Stimulated activated naive B cell treated with anti-CD40 and anti-IgM and Interleukin-4, amounts not matched to agents 10 μg/mL and 1 μg/mL and 100 μg/mL, for 72 hours (primary cell): Measurements from ENCODE around the gene AOC3.
A peak's percentile ranks its signal among the peaks of the same experiment; 100 is the strongest.

Experiments
- ATAC-seq, 2 donors: fragments of 150-1000 bp; cut with Tn5 transposase; replicated peaks; 2 replicates each; pipeline ENCODE4 v1.10.0; 2021; ENCODE audit warnings: moderate library complexity in 1 of 2
- DNase-seq: peaks from one replicate; pipeline ENCODE4 v3.0.0; 2021
- H3K27ac Mint-ChIP-seq: one replicate; pipeline ENCODE4 v1.8.0; 2022; ENCODE audit warnings: mild to moderate bottlenecking, mixed read lengths
- H3K27me3 Mint-ChIP-seq, 2 donors: one replicate each; pipeline ENCODE4 v1.8.0; 2022; ENCODE audit warnings: mixed read lengths in 2 of 2
- H3K36me3 Mint-ChIP-seq, 2 donors: one replicate each; pipeline ENCODE4 v1.8.0; 2022; ENCODE audit warnings: mixed read lengths in 2 of 2, mild to moderate bottlenecking in 1 of 2
- H3K4me1 Mint-ChIP-seq, 2 donors: one replicate each; pipeline ENCODE4 v1.8.0; 2022; ENCODE audit warnings: mixed read lengths in 2 of 2, mild to moderate bottlenecking in 1 of 2
- H3K4me3 Mint-ChIP-seq, 2 donors: one replicate each; pipeline ENCODE4 v1.8.0; 2022; ENCODE audit warnings: mild to moderate bottlenecking in 2 of 2, mixed read lengths in 2 of 2, moderate library complexity in 1 of 2
- H3K9me3 Mint-ChIP-seq, 2 donors: one replicate each; pipeline ENCODE4 v1.8.0; 2022; ENCODE audit warnings: mixed read lengths in 2 of 2, mild to moderate bottlenecking in 1 of 2

AOC3 gene

DNA sequence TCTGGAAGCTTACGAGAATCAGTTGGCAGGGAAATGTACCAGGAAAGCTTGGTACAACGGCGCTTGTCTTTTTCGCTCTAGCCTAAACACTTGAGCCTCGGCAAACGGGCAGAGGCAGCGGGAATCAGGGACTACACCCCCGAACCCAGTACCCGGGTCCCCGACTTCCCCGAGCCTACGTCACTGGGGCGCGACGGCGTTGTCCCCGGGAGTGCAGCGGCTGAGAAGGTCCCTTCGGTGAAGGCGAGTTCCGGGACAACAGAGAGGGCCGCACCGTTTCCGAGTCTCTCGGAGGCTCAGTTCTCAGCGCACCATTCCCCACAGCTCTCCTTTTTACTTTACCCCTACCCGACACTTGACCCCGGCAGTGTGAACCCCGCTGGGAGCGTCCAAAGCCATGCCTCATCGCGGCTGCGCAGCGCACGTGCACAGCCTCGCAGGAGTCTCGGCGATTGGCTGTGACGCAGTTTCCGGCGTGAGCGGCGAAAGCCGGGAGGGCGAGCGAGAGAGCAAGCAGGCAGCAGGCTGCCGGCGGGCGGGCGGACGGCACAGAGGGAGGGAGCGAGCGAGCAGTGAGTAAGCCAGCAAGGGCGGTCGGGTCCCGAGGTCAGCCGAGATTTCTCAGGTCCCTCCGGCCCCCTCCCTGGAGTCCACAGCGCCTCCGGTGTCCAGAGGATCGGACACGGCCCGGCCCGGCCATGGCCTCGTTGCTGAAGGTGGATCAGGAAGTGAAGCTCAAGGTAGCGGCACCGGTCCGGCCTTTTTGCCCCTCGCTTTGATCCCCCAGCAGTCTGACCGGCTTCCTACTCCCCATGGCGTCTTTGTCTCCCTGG lies 17.8 kb upstream of the AOC3 start, which contains the start of gene PSME3:
Gene PSME3 (plus strand): TSS at position 464 of the 833 bp plus-strand sequence. CDS start 235 bp downstream, at position 699.
- Mint-ChIP-seq H3K4me1 (peaks cover 17 to 30% of the 10 kb centered on the region in 2 donors), H3K27ac (peak within 1 kb of the TSS; percentile 99), H3K27me3 (no peaks in the 10 kb centered on the region), H3K9me3 (no peaks in the 10 kb centered on the region), H3K36me3 (peaks cover 13 to 24% of the 10 kb centered on the region in 2 donors), H3K4me3 (peak within 1 kb of the TSS; percentile 94 to 97)
- peak; percentile 86 for DNase-seq
- ATAC-seq, result peak; percentile 92 to 94

- peaks cover 20 to 28% of the 10 kb centered on the region in 2 donors for H3K36me3 Mint-ChIP-seq
- peak overlapping the region; percentile 94 to 97 for H3K4me3 Mint-ChIP-seq
- ATAC-seq, result no peak
Measured at GRCh38 chr17:42833767-42834422, 17.1 kb upstream of the AOC3 start.

GRCh38 chr17:42835732-42836131 lies 15.3 kb upstream of the AOC3 start:
- H3K27ac Mint-ChIP-seq, result no peak overlapping the region
- H3K4me3 Mint-ChIP-seq, result no peak overlapping the region
- H3K9me3 Mint-ChIP-seq, result no peaks in the 10 kb centered on the region
- peaks cover 28 to 36% of the 10 kb centered on the region in 2 donors for H3K36me3 Mint-ChIP-seq
- H3K27me3 Mint-ChIP-seq, result no peaks in the 10 kb centered on the region
- peaks cover 17 to 35% of the 10 kb centered on the region in 2 donors for H3K4me1 Mint-ChIP-seq
- DNase-seq (no peak), ATAC-seq (no peak)

More at GRCh38 chr17:42833767-42834422, 17.1 kb upstream of the AOC3 start:
- H3K9me3 Mint-ChIP-seq, result no peaks in the 10 kb centered on the region
- peak overlapping the region; percentile 99 for H3K27ac Mint-ChIP-seq
- no peaks in the 10 kb centered on the region for H3K27me3 Mint-ChIP-seq
- DNase-seq, result no peak
- peaks cover 17 to 32% of the 10 kb centered on the region in 2 donors for H3K4me1 Mint-ChIP-seq

- H3K36me3 Mint-ChIP-seq, result peaks cover 53 to 56% of the 10 kb centered on the region in 2 donors
- no peak overlapping the region for H3K27ac Mint-ChIP-seq
- no peak for ATAC-seq
- H3K9me3 Mint-ChIP-seq, result no peaks in the 10 kb centered on the region
- H3K4me3 Mint-ChIP-seq, result no peak overlapping the region
- DNase-seq, result no peak
- no peaks in the 10 kb centered on the region for H3K27me3 Mint-ChIP-seq
- H3K4me1 Mint-ChIP-seq, result peaks cover 20 to 43% of the 10 kb centered on the region in 2 donors
Measured at GRCh38 chr17:42841975-42842685, 8.9 kb upstream of the AOC3 start.

DNA sequence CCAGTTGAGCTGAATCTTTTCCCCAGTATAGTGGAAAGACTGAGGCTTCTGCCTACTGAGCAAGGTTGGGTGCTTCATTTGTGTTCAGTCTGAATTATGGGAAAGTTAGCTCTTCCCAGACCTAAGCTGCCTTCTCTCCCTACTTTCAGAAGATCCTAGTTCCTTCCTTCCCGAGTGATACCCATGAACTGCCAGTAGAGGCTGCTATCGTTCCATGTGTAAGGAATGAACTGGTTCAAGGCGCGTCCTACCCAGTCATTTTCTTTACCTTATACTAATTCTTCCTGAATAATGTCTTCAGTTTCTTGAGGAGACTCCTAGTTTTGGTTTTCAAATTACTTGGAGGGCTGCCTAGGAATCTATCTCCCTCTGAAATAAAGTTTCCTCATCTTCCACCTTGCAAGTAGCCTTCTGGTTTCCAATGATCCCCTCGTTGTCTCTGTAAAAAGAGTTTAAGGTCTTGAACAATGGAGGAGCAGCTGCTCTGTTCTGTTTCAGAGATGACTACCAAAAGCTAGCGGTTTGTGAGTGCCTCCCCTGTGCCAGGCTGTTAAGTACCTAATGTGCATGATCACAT lies 7.6 kb upstream of the AOC3 start:
- peaks cover 44 to 53% of the 10 kb centered on the region in 2 donors for H3K36me3 Mint-ChIP-seq
- no peak overlapping the region for H3K27ac Mint-ChIP-seq
- H3K9me3 Mint-ChIP-seq, result no peaks in the 10 kb centered on the region
- DNase-seq, result no peak
- peaks cover 16 to 43% of the 10 kb centered on the region in 2 donors for H3K4me1 Mint-ChIP-seq
- H3K4me3 Mint-ChIP-seq, result no peak overlapping the region
- H3K27me3 Mint-ChIP-seq, result no peaks in the 10 kb centered on the region
- no peak for ATAC-seq

GRCh38 chr17:42844271-42844670 lies 6.7 kb upstream of the AOC3 start, which contains the start of gene AOC2:
AOC2 (plus strand) TSS chr17:42844580; CDS start chr17:42844627, 47 bp downstream.
- DNase-seq (no peak), ATAC-seq (no peak)
- H3K27ac Mint-ChIP-seq, result peak within 1 kb of the TSS; percentile 95
- H3K36me3 Mint-ChIP-seq, result peaks cover 37 to 44% of the 10 kb centered on the region in 2 donors
- peaks cover 16 to 38% of the 10 kb centered on the region in 2 donors for H3K4me1 Mint-ChIP-seq
- H3K4me3 Mint-ChIP-seq, result no peak within 1 kb of the TSS
- no peaks in the 10 kb centered on the region for H3K9me3 Mint-ChIP-seq
- no peaks in the 10 kb centered on the region for H3K27me3 Mint-ChIP-seq

DNA sequence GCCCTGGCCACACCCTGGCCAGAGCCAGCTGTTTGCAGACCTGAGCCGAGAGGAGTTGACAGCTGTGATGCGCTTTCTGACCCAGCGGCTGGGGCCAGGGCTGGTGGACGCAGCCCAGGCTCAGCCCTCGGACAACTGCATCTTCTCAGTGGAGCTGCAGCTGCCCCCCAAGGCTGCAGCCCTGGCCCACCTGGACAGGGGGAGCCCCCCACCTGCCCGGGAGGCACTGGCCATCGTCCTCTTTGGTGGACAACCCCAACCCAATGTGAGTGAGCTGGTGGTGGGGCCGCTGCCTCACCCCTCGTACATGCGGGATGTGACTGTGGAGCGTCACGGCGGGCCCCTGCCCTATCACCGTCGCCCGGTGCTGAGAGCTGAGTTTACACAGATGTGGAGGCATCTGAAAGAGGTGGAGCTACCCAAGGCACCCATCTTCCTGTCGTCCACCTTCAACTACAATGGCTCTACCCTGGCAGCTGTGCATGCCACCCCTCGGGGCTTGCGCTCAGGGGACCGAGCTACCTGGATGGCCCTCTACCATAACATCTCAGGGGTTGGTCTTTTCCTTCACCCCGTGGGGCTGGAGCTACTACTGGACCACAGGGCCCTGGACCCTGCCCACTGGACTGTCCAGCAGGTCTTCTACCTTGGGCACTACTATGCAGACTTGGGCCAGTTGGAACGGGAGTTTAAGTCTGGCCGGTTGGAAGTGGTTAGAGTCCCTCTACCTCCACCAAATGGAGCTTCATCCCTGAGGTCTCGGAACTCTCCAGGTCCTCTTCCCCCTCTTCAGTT lies 6.0 kb upstream of the AOC3 start:
- ATAC-seq, result no peak
- H3K4me3 Mint-ChIP-seq, result no peak overlapping the region

DNA sequence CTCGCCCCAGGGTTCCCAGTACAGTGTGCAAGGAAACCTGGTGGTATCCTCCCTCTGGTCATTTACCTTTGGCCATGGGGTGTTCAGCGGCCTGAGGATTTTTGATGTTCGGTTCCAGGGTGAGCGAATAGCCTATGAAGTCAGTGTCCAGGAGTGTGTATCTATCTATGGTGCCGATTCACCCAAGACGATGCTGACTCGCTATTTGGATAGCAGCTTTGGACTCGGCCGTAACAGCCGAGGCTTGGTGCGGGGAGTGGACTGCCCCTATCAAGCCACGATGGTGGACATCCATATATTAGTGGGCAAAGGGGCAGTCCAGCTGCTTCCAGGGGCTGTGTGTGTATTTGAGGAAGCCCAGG lies 5.5 kb upstream of the AOC3 start:
- Mint-ChIP-seq H3K9me3 (no peaks in the 10 kb centered on the region), H3K27ac (peak overlapping the region; percentile 95), H3K27me3 (no peaks in the 10 kb centered on the region), H3K36me3 (peaks cover 33 to 41% of the 10 kb centered on the region in 2 donors), H3K4me3 (peak overlapping the region in 1 of 2 donors; percentile 73), H3K4me1 (peaks cover 19 to 38% of the 10 kb centered on the region in 2 donors)
- DNase-seq (no peak), ATAC-seq (peak in 1 of 2 donors; percentile 5)

More for the DNA sequence above, 6.0 kb upstream of the AOC3 start:
- H3K27ac Mint-ChIP-seq, result peak overlapping the region; percentile 95
- no peaks in the 10 kb centered on the region for H3K27me3 Mint-ChIP-seq
- H3K9me3 Mint-ChIP-seq, result no peaks in the 10 kb centered on the region
- DNase-seq, result no peak
- H3K36me3 Mint-ChIP-seq, result peaks cover 33 to 41% of the 10 kb centered on the region in 2 donors
- peaks cover 16 to 38% of the 10 kb centered on the region in 2 donors for H3K4me1 Mint-ChIP-seq

DNA sequence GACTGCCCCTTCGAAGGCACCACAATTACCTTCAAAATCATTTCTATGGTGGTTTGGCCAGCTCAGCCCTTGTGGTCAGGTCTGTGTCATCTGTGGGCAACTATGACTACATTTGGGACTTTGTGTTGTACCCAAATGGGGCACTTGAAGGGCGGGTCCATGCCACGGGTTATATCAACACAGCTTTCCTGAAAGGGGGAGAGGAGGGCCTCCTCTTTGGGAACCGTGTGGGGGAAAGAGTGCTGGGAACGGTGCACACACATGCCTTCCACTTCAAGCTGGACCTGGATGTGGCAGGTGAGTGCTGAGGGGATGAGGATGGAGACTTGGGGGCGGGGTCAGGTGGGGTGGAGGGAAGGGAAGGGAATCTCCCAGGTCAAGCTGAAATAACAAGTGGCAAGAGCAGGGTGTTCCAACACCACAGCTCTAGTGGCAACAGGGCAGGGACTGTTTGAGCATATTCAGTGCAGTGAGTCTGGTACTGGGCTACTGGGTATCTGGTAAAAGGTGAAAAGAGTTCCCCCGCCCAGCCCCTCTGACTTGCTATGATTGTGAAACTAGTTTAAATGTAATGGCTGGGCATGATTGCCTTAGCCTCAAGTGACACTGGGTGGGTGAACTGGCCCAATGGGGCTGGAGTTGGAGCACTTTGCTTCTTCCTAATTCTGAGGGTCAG lies 4.9 kb upstream of the AOC3 start:
- peaks cover 19 to 38% of the 10 kb centered on the region in 2 donors for H3K4me1 Mint-ChIP-seq
- H3K4me3 Mint-ChIP-seq, result peak overlapping the region; percentile 64 to 73
- peaks cover 30 to 40% of the 10 kb centered on the region in 2 donors for H3K36me3 Mint-ChIP-seq
- ATAC-seq, result peak; percentile 84 to 85
- DNase-seq, result peak; percentile 45
- H3K9me3 Mint-ChIP-seq, result no peaks in the 10 kb centered on the region
- H3K27ac Mint-ChIP-seq, result peak overlapping the region; percentile 95
- no peaks in the 10 kb centered on the region for H3K27me3 Mint-ChIP-seq

GRCh38 chr17:42846594-42847280 lies 4.3 kb upstream of the AOC3 start:
- Mint-ChIP-seq H3K27me3 (no peaks in the 10 kb centered on the region), H3K36me3 (peaks cover 30 to 35% of the 10 kb centered on the region in 2 donors), H3K27ac (peak overlapping the region; percentile 95), H3K9me3 (no peaks in the 10 kb centered on the region), H3K4me1 (peaks cover 19 to 38% of the 10 kb centered on the region in 2 donors), H3K4me3 (no peak overlapping the region)
- DNase-seq (no peak), ATAC-seq (no peak)

GRCh38 chr17:42848093-42848492 lies 2.9 kb upstream of the AOC3 start:
- no peaks in the 10 kb centered on the region for H3K9me3 Mint-ChIP-seq
- peaks cover 19 to 33% of the 10 kb centered on the region in 2 donors for H3K4me1 Mint-ChIP-seq
- peaks cover 24 to 30% of the 10 kb centered on the region in 2 donors for H3K36me3 Mint-ChIP-seq
- no peaks in the 10 kb centered on the region for H3K27me3 Mint-ChIP-seq
- DNase-seq, result no peak
- no peak for ATAC-seq
- no peak overlapping the region for H3K4me3 Mint-ChIP-seq
- no peak overlapping the region for H3K27ac Mint-ChIP-seq

DNA sequence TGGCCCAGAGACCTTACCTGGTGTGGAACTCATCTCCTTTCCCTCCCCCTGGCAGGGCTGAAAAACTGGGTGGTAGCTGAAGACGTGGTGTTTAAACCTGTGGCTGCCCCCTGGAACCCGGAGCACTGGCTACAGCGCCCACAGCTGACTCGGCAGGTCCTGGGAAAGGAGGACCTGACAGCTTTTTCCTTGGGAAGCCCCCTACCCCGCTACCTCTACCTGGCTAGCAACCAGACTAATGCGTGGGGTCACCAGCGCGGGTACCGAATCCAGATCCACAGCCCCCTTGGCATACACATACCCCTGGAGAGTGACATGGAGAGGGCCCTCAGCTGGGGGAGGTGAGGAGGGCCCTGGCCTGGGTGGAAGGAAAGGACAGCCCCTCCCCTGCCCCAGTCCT lies 2.0 kb upstream of the AOC3 start:
- H3K9me3 Mint-ChIP-seq, result no peaks in the 10 kb centered on the region
- no peaks in the 10 kb centered on the region for H3K27me3 Mint-ChIP-seq
- H3K27ac Mint-ChIP-seq, result no peak overlapping the region
- ATAC-seq, result no peak
- H3K4me1 Mint-ChIP-seq, result peaks cover 21 to 26% of the 10 kb centered on the region in 2 donors
- no peak overlapping the region for H3K4me3 Mint-ChIP-seq
- H3K36me3 Mint-ChIP-seq, result peaks cover 20 to 35% of the 10 kb centered on the region in 2 donors
- no peak for DNase-seq
